ENCODE measurements around the gene COL26A1.

DNA sequence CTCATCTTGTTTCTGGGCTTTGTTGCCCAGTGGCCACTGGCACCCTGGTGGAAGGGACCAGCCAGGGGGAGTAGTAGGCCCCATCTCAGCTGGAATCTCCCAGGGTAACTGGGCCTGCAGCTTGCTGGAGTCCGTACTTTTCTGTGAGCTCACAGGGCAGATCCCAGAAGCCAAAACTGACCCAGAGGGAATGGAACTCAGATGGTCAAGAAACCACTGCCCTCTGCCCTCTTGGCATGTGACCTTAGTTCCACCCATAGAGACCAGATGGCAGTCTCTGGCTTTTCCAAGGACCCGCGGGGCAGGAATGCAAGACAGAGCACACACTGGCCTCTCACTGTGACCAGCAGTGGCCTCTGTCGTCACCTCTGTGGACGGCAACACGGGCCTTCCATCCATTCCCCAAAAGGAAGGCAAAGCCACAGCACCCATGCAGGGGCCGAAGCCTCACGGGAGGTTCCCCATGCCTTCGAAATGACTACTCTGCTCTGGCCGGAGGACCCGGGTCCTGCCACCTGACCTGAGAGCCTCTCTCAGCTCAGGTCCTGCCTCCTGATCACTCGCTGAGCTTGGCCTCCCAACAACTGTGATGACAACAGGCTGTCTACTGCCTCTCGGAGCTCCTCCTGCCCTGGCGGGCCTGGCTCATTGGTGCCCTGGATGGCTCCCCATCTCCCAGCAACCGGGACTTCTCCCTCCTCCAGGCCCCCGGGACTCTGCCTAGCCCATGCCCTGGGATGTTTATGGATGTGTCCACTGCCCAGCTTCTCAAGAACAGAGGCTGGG lies 236.5 kb downstream of the COL26A1 start:
- TF ChIP-seq POLR2A (IDR thresholded peaks at IDR 0.05; ENCODE audit: low read length) (no peak), GATA1 (IDR thresholded peaks at IDR 0.05; ENCODE audit: low read depth, low read length) (no peak)
